ENCODE results near the gene FBXO7. TPM values are rescaled to one million over a fixed set of nuclear protein-coding genes. Genes with fewer than 3 reads are reported as not detected.

Gene FBXO7
- total RNA-seq, 1 experiment from 2014 or later, result 47.8 TPM

- Histone ChIP-seq H3K23me2 (ENCODE audit: insufficient read length, low read depth, low read length, poor library complexity, severe bottlenecking) (no peaks in the 10 kb centered on the region), H3K9ac (ENCODE audit: extremely low read depth, insufficient read length, low read length) (no peak overlapping the region), H4K5ac (ENCODE audit: insufficient read length, low read depth, low read length) (no peak overlapping the region), H4K8ac (replicated peaks; ENCODE audit: insufficient read length, low read depth, low read length) (no peak overlapping the region), H4K20me1 (ENCODE audit: control insufficient read depth, insufficient read depth, insufficient read length) (no peaks in the 10 kb centered on the region), H2BK12ac (ENCODE audit: insufficient read length, low read depth, low read length) (no peak overlapping the region), H3K4me2 (ENCODE audit: insufficient read depth, insufficient read length, low read length) (no peak overlapping the region), H2BK120ac (ENCODE audit: low read depth, low read length, poor library complexity, severe bottlenecking) (no peak overlapping the region), H2AFZ (ENCODE audit: low read length) (no peak overlapping the region), H3K79me1 (ENCODE audit: insufficient read depth, low read depth, low read length, poor library complexity, severe bottlenecking) (no peaks in the 10 kb centered on the region), H3K23ac (ENCODE audit: insufficient read length, low read depth, low read length) (no peak overlapping the region), H3K14ac (ENCODE audit: insufficient read depth, low read length) (no peak overlapping the region), H2BK15ac (ENCODE audit: low read depth, low read length) (no peak overlapping the region), H3K56ac (ENCODE audit: insufficient read length, low read depth, low read length) (no peak overlapping the region), H3K4me1 (ENCODE audit: insufficient read depth, low read length) (no peaks in the 10 kb centered on the region), H2BK5ac (ENCODE audit: insufficient read length, low read length) (no peak overlapping the region), H3K4ac (ENCODE audit: low read depth, low read length) (no peak overlapping the region), H4K91ac (ENCODE audit: insufficient read length, low read depth, low read length) (no peak overlapping the region), H3K27me3 (ENCODE audit: insufficient read depth, low read length) (no peaks in the 10 kb centered on the region), H2AK5ac (ENCODE audit: insufficient read length, low read length) (no peak overlapping the region), H2BK20ac (ENCODE audit: low read depth, low read length, poor library complexity, severe bottlenecking) (no peak overlapping the region), H3K79me2 (ENCODE audit: insufficient read depth, low read length) (no peaks in the 10 kb centered on the region), H3K9me3 (ENCODE audit: control insufficient read depth, low read depth, low read length) (no peaks in the 10 kb centered on the region), H3T11ph (ENCODE audit: low read length) (no peak overlapping the region), H3K18ac (ENCODE audit: insufficient read length, low read depth, low read length) (no peak overlapping the region), H3K27ac (ENCODE audit: insufficient read length, low read depth, low read length) (no peak overlapping the region)
- no peaks in the 10 kb centered on the region for H3K4me1 Mint-ChIP-seq
- H3K36me3 Mint-ChIP-seq (ENCODE audit: insufficient read depth in 1 of 3, low read depth in 3 of 3), result peaks cover 20 to 61% (median 52%) of the 10 kb centered on the region in 3 experiments; a peak in 6 of 7 replicates
- TF ChIP-seq CTCF (conservative IDR thresholded peaks at IDR 0.05), result no peak
- no peak overlapping the region for H3K4me3 Mint-ChIP-seq
- DNase-seq, result no peak
- no peak overlapping the region for H3K27ac Mint-ChIP-seq
- no peaks in the 10 kb centered on the region for H3K27me3 Mint-ChIP-seq (ENCODE audit: low read depth)
- no CpG with 5 or more reads among the region's 4 CpGs for WGBS (ENCODE audit: extremely low coverage, insufficient read length, low lambda C conversion rate)
- no peaks in the 10 kb centered on the region for H3K9me3 Mint-ChIP-seq
Observed at GRCh38 chr22:32494971-32495370, 20.4 kb downstream of the FBXO7 start.

Measured in H9 (cell line).